HL-60 (cell line): ENCODE data around the gene MYADML2.

ENCODE experiments used
- DNase-seq, 2 experiments: peaks; one replicate each; pipeline ENCODE4 v3.0.0-alpha.2; 2010 to 2020; ENCODE audit warnings: low read depth in 1 of 2, low spot score in 1 of 2
- H3K27ac ChIP-seq: fragments of 250-450 bp; sonication (Bioruptor Pico); replicated peaks from 2 replicates; pipeline ENCODE4 v1.5.1; 2020; ENCODE audit warnings: mild to moderate bottlenecking, moderate library complexity
- H3K27me3 ChIP-seq: fragments of 250-450 bp; sonication (Bioruptor Pico); 2 replicates; pipeline ENCODE4 v1.5.1; 2021; ENCODE audit warnings: mild to moderate bottlenecking, moderate library complexity; ENCODE audit not compliant: insufficient read depth, poor library complexity, severe bottlenecking
- H3K4me3 ChIP-seq: replicated peaks from 2 replicates; pipeline ENCODE4 v1.5.1; 2011; ENCODE audit warnings: mild to moderate bottlenecking, control low read depth, low read length; ENCODE audit not compliant: insufficient read depth
- GABPA ChIP-seq: IDR thresholded peaks from 2 replicates; pipeline ENCODE4 v1.6.1; 2012; ENCODE audit warnings: low read depth
- POLR2AphosphoS5 ChIP-seq: IDR thresholded peaks from 2 replicates; pipeline ENCODE4 v1.6.1; 2012; ENCODE audit warnings: low read depth
- SPI1 ChIP-seq: IDR thresholded peaks from 2 replicates; pipeline ENCODE4 v1.6.1; 2012; ENCODE audit warnings: low read depth, mild to moderate bottlenecking, borderline replicate concordance
- TF ChIP-seq, protein P1 (sequence below): IDR thresholded peaks from one replicate; pipeline ENCODE4 v1.5.1; 2011; ENCODE audit warnings: low read length, control low read depth, inconsistent platforms; ENCODE audit not compliant: insufficient read depth
- TF ChIP-seq, protein P2 (sequence below): IDR thresholded peaks from 2 replicates; pipeline ENCODE4 v1.6.1; 2012; ENCODE audit warnings: low read depth; ENCODE audit not compliant: insufficient replicate concordance

MYADML2 gene

DNA sequence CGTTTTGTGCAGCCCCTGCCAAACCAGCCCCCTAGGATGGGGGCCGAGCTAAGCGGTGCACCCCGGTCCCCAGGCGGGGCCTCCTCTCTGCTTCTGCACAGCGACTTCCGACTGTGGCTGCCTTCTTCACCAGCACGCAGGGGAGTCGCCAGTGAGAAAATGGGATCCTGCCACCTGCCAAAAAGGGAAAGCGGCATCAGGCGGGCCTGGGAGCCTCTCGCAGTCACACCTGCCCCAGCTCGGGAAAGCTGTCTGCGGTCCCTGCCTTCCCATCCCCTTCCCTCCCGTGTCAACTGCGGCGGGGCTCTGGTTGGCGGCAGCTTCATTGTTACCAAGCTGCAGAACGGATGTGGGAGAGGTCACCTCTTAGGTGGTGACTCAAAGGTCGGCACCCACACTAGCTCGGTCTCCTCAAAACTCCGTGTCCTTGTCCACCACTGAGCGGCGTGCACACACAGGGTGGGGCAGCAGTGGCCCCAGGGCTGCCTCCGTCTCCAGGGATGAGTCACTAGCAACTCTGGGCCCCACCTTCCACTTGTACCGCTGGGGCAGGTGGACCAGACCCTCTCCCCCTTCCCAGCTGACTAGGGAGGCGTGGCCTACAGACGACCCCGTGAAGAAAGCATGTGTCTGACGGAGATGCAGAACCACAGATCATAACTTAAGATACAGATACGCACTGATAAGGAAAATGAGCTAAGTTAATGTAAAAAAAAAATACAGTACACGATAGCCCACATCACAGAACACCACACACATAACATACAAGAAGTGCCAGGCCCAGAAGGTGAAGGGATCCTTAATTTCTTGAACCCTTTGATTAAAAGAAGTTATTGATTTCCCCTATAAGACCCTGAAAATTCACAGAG lies 34.4 kb downstream of the MYADML2 start:
- H3K27ac ChIP-seq = no peak overlapping the region
- TF ChIP-seq GABPA = no peak
- TF ChIP-seq, protein P1, sequence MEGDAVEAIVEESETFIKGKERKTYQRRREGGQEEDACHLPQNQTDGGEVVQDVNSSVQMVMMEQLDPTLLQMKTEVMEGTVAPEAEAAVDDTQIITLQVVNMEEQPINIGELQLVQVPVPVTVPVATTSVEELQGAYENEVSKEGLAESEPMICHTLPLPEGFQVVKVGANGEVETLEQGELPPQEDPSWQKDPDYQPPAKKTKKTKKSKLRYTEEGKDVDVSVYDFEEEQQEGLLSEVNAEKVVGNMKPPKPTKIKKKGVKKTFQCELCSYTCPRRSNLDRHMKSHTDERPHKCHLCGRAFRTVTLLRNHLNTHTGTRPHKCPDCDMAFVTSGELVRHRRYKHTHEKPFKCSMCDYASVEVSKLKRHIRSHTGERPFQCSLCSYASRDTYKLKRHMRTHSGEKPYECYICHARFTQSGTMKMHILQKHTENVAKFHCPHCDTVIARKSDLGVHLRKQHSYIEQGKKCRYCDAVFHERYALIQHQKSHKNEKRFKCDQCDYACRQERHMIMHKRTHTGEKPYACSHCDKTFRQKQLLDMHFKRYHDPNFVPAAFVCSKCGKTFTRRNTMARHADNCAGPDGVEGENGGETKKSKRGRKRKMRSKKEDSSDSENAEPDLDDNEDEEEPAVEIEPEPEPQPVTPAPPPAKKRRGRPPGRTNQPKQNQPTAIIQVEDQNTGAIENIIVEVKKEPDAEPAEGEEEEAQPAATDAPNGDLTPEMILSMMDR = no peak
- no peak for TF ChIP-seq SPI1
- no peaks in the 10 kb centered on the region for H3K27me3 ChIP-seq
- H3K4me3 ChIP-seq = no peak overlapping the region
- DNase-seq = no peak

DNA sequence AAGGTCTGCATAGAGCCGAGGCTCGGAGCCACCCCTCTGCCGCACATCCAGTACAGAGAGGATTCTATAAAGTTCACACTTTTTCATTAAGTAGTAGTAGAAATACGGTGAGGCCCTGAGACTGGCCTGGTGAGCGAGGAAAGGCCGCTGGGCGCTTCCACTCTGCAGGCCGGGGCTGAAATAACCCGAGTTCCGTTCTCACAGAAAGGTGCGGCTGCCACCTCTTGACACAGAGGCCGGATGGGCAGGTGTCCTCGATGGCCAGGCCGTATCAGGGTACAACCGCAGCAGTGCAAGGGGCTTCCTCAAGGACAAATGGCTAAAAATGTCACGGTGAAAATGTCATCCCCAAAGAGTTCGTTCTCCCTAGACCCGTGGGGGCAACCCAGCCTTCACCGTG lies 35.1 kb downstream of the MYADML2 start:
- H3K27ac ChIP-seq = 0 out of 2 replicates have a peak overlapping the region, but pooled peaks have one; percentile 5
- H3K4me3 ChIP-seq = no peak overlapping the region
- TF ChIP-seq, protein P2, sequence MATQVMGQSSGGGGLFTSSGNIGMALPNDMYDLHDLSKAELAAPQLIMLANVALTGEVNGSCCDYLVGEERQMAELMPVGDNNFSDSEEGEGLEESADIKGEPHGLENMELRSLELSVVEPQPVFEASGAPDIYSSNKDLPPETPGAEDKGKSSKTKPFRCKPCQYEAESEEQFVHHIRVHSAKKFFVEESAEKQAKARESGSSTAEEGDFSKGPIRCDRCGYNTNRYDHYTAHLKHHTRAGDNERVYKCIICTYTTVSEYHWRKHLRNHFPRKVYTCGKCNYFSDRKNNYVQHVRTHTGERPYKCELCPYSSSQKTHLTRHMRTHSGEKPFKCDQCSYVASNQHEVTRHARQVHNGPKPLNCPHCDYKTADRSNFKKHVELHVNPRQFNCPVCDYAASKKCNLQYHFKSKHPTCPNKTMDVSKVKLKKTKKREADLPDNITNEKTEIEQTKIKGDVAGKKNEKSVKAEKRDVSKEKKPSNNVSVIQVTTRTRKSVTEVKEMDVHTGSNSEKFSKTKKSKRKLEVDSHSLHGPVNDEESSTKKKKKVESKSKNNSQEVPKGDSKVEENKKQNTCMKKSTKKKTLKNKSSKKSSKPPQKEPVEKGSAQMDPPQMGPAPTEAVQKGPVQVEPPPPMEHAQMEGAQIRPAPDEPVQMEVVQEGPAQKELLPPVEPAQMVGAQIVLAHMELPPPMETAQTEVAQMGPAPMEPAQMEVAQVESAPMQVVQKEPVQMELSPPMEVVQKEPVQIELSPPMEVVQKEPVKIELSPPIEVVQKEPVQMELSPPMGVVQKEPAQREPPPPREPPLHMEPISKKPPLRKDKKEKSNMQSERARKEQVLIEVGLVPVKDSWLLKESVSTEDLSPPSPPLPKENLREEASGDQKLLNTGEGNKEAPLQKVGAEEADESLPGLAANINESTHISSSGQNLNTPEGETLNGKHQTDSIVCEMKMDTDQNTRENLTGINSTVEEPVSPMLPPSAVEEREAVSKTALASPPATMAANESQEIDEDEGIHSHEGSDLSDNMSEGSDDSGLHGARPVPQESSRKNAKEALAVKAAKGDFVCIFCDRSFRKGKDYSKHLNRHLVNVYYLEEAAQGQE = no peak
- peak; percentile 22; the same call in 1 of the 2 replicates for TF ChIP-seq POLR2AphosphoS5
- no peak for TF ChIP-seq GABPA
- TF ChIP-seq, protein P1 = no peak

DNA sequence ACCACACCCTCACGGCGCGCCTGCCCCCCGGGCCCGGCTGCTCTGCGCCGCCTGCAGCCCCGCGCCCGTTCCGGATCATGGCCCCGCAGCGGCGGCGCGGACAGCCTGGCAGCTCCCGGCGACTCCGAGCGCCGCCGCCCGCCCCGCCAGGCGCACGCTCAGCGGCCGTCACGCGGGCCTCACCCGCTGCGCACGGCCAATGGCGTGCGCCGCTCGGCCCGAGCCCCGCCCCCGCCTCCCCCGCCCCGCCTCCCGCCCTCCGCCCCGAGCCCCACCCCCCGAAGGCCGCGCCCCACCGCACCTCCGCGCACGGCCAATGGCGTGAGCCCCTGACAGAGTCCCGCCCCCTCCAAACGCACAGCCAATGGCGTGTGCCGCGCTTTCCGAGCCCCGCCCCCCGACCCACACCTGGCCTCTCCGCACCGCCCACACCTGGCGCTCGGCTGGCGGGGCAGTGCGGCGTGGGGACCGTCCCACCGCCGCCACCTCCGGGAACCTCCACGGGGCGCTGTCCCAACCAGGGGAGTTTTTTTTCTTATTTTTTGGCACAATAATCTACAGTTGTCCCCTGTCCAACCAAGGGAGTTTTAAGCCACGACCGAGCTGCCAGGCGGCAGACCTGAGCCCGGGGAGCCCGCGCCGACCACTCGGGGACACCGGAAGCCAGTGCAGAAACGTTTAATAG lies 35.6 kb downstream of the MYADML2 start, which contains the start of gene PCYT2:
TSS of gene PCYT2 (minus strand) at position 123 of the 685 bp plus-strand sequence. CDS start at position 79, 44 bp downstream.
- peak within 1 kb of the TSS; percentile 55 for H3K27ac ChIP-seq
- TF ChIP-seq, protein P1 = no peak
- TF ChIP-seq SPI1 (no peak), GABPA (no peak), POLR2AphosphoS5 (no peak)
- TF ChIP-seq, protein P2 = no peak
- H3K4me3 ChIP-seq = peak within 1 kb of the TSS; percentile 89
- H3K27me3 ChIP-seq = no peaks in the 10 kb centered on the region
- peak; percentile 83 to 90 for DNase-seq

More for the DNA sequence above, 35.1 kb downstream of the MYADML2 start:
- no peaks in the 10 kb centered on the region for H3K27me3 ChIP-seq
- no peak for DNase-seq
